Measurements from ENCODE around the gene PXDN.

DNA sequence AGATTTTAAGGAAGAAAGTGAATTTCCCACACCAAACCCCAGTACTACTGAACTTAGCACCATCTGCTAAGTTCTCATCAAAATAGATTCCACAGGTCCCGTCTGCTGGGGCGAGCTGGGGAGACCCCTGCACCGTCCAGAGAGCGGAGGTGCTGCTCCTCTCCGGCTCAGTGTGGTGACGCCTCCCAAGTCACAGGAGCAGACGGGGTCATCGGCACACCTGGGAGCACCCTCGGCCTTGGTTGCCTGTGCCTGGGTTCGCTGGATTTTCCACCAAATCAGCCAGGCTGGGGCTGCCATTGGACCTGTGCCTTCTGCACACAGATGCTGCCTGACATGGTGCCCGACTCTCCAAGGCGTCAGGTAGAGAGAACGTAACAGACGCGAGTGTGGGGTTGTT, 141.3 kb downstream of the PXDN start:
- TF ChIP-seq, protein P1, sequence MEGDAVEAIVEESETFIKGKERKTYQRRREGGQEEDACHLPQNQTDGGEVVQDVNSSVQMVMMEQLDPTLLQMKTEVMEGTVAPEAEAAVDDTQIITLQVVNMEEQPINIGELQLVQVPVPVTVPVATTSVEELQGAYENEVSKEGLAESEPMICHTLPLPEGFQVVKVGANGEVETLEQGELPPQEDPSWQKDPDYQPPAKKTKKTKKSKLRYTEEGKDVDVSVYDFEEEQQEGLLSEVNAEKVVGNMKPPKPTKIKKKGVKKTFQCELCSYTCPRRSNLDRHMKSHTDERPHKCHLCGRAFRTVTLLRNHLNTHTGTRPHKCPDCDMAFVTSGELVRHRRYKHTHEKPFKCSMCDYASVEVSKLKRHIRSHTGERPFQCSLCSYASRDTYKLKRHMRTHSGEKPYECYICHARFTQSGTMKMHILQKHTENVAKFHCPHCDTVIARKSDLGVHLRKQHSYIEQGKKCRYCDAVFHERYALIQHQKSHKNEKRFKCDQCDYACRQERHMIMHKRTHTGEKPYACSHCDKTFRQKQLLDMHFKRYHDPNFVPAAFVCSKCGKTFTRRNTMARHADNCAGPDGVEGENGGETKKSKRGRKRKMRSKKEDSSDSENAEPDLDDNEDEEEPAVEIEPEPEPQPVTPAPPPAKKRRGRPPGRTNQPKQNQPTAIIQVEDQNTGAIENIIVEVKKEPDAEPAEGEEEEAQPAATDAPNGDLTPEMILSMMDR (IDR thresholded peaks at IDR 0.05): no peak
- no peak for TF ChIP-seq POLR2A (IDR thresholded peaks at IDR 0.05)

Data from esophagus squamous epithelium (tissue), 4 donors.